Bronchial epithelial cell (primary cell): Measurements from ENCODE around the gene FAM161B. TPM values are rescaled to one million over a fixed set of nuclear protein-coding genes. Genes with fewer than 3 reads are reported as not detected.

Experiments
- DNase-seq: peaks from one replicate; pipeline ENCODE4 v3.0.0-alpha.2; 2010; ENCODE audit warnings: low read depth
- FAIRE-seq: peaks from 2 replicates; lab custom pipeline; 2011; peaks lifted over from hg19 to GRCh38; lab: Jason Lieb, UNC
- H3K27me3 ChIP-seq: 2 replicates; pipeline ENCODE4 v1.5.1; 2011; ENCODE audit warnings: low read length; ENCODE audit not compliant: control insufficient read depth, insufficient read depth
- H3K36me3 ChIP-seq: 2 replicates; pipeline ENCODE4 v1.5.1; 2011; ENCODE audit warnings: low read length; ENCODE audit not compliant: control insufficient read depth, insufficient read depth
- H3K4me3 ChIP-seq: 2 replicates; pipeline ENCODE4 v1.5.1; 2011; ENCODE audit warnings: mild to moderate bottlenecking, low read depth, low read length, control low read depth
- total RNA-seq: library from RNA; depleted of rRNA; stranded (reverse); fragments of >200 nt; gene quantifications from 2 replicates; pipeline ENCODE4 v1.2.1, GENCODE V29; 2014
- TF ChIP-seq, protein P1 (sequence below): IDR thresholded peaks from 2 replicates; pipeline ENCODE4 v1.5.1; 2011; ENCODE audit warnings: mild to moderate bottlenecking, moderate library complexity, low read length, control low read depth, inconsistent platforms; ENCODE audit not compliant: insufficient read depth, severe bottlenecking

The FAM161B gene
- total RNA-seq, 1 donor from 2014 or later = 1.6 TPM

DNA sequence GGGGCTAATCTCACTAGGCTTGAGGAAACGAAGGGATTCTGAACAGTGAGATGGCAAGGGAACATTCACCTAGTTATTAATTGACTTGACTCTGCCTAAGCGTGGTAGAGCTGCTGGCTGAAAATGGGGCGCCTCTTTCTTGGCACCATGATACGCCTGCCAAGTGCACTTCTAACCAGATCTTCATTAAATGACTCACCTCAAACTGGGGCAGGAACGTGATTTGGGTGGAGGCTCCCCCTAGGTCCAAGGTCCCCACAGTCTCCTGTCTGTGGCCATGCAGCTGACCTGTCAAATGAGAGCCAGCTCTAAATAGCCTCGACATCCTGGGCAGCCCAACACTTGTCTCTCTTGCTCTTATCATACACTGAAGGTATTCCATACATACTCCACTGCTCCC, 26.2 kb upstream of the FAM161B start:
- DNase-seq (no peak), FAIRE-seq (no peak)
- TF ChIP-seq, protein P1, sequence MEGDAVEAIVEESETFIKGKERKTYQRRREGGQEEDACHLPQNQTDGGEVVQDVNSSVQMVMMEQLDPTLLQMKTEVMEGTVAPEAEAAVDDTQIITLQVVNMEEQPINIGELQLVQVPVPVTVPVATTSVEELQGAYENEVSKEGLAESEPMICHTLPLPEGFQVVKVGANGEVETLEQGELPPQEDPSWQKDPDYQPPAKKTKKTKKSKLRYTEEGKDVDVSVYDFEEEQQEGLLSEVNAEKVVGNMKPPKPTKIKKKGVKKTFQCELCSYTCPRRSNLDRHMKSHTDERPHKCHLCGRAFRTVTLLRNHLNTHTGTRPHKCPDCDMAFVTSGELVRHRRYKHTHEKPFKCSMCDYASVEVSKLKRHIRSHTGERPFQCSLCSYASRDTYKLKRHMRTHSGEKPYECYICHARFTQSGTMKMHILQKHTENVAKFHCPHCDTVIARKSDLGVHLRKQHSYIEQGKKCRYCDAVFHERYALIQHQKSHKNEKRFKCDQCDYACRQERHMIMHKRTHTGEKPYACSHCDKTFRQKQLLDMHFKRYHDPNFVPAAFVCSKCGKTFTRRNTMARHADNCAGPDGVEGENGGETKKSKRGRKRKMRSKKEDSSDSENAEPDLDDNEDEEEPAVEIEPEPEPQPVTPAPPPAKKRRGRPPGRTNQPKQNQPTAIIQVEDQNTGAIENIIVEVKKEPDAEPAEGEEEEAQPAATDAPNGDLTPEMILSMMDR = no peak
- Histone ChIP-seq H3K27me3 (no peaks in the 10 kb centered on the region), H3K4me3 (no peak overlapping the region), H3K36me3 (peaks cover 8% of the 10 kb centered on the region)

DNA sequence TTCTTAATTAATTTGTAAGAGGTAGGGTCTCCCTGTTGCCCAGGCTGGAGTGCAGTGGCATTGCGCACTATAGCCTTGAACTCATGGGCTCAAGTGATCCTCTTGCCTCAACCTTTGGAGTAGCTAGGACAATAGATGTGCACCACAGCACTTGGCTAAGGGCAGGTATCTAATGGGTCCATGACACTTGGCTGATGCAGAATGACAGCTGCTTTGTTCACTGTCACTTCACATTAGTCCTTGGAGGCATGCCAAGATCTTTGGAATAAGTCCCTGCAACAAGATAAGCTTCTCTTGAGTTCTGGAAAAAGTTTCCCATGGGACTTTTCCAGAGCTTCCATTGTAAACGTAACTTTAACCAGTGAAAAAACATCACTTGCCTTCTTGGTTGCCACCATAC, 23.6 kb upstream of the FAM161B start:
- FAIRE-seq (no peak), DNase-seq (no peak)
- H3K27me3 ChIP-seq = no peaks in the 10 kb centered on the region
- H3K4me3 ChIP-seq = no peak overlapping the region
- TF ChIP-seq, protein P1 = no peak
- peaks cover 15% of the 10 kb centered on the region for H3K36me3 ChIP-seq

DNA sequence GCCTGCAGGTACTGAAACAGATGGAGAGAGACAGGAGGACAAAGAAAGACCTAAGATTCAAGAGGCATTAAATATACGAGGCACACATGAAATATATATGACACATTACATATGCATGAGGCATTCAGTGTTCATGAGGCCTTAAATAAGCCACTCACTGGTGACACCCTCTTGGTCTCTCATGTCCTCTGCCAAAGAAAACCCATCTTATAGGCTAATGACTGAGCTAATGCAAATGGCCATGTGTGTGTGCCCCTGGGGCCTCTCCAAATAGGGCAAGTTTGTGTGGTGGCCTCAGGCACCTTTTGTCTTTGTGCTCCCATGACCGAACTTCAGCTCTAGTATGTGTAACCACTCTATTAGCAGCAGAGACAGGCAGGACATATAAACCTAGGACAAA, 19.0 kb upstream of the FAM161B start:
- Histone ChIP-seq H3K27me3 (no peaks in the 10 kb centered on the region), H3K4me3 (no peak overlapping the region), H3K36me3 (peaks cover 14% of the 10 kb centered on the region)
- TF ChIP-seq, protein P1 = no peak
- DNase-seq (no peak), FAIRE-seq (peak; percentile 80)

DNA sequence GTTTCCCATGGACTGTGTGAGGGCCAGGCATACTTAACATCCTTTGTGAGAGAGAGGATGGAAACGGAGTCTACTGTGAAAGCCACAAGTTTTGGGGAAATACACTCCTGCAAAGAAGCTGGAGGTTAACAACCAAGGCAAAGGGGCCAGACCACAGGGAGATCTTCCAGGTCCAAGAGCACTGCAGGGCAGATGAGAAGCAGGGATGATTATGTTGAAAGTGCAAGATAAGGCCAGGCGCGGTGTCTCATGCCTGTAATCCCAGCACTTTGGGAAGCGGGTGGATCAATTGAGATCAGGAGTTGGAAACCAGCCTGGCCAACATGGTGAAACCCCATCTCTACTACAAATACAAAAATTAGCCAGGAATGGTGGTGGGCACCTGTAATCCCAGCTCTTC, 15.3 kb upstream of the FAM161B start:
- Histone ChIP-seq H3K36me3 (peaks cover 12% of the 10 kb centered on the region), H3K27me3 (no peaks in the 10 kb centered on the region), H3K4me3 (no peak overlapping the region)
- DNase-seq (no peak), FAIRE-seq (no peak)
- TF ChIP-seq, protein P1 = no peak

DNA sequence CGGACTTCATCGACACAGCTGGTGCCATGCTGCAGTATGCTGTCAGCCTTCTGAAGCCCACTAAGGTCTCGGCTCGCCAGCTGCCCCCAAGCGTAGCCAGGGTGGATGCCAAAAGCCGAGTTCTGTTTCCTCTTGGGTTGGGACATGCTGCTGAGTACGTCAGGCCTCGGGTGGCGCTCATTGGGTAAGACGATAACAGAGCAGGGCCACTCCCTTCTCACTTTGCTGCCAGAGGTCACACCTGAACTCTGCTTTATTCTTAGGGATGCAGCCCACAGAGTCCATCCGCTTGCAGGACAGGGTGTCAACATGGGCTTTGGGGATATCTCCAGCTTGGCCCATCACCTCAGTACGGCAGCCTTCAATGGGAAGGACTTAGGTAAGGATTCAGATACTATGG, 11.3 kb upstream of the FAM161B start:
- no peak overlapping the region for H3K4me3 ChIP-seq
- peak; percentile 60 for FAIRE-seq

DNA sequence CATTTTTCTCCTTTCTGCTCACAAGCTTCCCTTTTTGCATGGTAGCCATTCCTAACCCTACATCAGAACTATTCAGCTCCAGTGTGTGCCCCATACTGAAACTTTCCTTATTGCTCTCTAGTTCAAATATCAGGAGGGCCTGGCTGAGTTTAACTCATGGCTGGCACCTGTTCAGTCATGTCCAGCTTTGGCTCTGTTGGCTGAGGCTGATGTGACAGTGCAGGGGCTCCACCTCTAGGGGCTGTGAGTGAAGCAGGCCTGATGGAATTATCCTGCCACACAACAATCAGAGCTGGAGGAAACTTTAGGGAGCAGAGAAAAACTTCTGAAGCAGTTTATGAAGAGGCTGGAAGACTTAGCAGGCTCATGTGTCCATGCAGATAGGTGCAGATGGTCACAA, 8.7 kb upstream of the FAM161B start:
- Histone ChIP-seq H3K36me3 (peaks cover 17% of the 10 kb centered on the region), H3K27me3 (no peaks in the 10 kb centered on the region), H3K4me3 (no peak overlapping the region)
- no peak for DNase-seq
- no peak for FAIRE-seq
- TF ChIP-seq, protein P1 = no peak

More for the DNA sequence above, 11.3 kb upstream of the FAM161B start:
- no peaks in the 10 kb centered on the region for H3K27me3 ChIP-seq
- peaks cover 11% of the 10 kb centered on the region for H3K36me3 ChIP-seq
- TF ChIP-seq, protein P1 = no peak
- no peak for DNase-seq
